Measurements from ENCODE around the gene HTR6.

Gene HTR6

DNA sequence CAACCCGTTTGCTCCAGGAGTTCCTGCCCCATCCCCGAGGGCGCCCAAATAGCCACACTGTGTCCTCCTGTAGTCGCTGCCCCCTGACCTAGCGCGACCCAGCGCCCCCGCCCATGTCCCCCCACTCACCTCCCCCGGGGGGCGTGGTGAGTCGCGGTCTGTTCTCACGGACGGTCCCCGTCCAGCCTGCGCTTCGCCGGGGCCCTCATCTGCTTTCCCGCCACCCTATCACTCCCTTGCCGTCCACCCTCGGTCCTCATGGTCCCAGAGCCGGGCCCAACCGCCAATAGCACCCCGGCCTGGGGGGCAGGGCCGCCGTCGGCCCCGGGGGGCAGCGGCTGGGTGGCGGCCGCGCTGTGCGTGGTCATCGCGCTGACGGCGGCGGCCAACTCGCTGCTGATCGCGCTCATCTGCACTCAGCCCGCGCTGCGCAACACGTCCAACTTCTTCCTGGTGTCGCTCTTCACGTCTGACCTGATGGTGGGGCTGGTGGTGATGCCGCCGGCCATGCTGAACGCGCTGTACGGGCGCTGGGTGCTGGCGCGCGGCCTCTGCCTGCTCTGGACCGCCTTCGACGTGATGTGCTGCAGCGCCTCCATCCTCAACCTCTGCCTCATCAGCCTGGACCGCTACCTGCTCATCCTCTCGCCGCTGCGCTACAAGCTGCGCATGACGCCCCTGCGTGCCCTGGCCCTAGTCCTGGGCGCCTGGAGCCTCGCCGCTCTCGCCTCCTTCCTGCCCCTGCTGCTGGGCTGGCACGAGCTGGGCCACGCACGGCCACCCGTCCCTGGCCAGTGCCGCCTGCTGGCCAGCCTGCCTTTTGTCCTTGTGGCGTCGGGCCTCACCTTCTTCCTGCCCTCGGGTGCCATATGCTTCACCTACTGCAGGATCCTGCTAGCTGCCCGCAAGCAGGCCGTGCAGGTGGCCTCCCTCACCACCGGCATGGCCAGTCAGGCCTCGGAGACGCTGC is 1.1 kb downstream of the HTR6 start:
- in situ Hi-C loops (cut with MboI; ENCODE audit: low sequenced_read_pairs, unreplicated experiment): no loop called here
- TF ChIP-seq, protein P1, sequence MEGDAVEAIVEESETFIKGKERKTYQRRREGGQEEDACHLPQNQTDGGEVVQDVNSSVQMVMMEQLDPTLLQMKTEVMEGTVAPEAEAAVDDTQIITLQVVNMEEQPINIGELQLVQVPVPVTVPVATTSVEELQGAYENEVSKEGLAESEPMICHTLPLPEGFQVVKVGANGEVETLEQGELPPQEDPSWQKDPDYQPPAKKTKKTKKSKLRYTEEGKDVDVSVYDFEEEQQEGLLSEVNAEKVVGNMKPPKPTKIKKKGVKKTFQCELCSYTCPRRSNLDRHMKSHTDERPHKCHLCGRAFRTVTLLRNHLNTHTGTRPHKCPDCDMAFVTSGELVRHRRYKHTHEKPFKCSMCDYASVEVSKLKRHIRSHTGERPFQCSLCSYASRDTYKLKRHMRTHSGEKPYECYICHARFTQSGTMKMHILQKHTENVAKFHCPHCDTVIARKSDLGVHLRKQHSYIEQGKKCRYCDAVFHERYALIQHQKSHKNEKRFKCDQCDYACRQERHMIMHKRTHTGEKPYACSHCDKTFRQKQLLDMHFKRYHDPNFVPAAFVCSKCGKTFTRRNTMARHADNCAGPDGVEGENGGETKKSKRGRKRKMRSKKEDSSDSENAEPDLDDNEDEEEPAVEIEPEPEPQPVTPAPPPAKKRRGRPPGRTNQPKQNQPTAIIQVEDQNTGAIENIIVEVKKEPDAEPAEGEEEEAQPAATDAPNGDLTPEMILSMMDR (IDR thresholded peaks at IDR 0.05; ENCODE audit: borderline replicate concordance, control extremely low read depth, extremely low read depth, insufficient read depth, missing control alignments): no peak
- DNase-seq (ENCODE audit: low spot score): no peak

DNA sequence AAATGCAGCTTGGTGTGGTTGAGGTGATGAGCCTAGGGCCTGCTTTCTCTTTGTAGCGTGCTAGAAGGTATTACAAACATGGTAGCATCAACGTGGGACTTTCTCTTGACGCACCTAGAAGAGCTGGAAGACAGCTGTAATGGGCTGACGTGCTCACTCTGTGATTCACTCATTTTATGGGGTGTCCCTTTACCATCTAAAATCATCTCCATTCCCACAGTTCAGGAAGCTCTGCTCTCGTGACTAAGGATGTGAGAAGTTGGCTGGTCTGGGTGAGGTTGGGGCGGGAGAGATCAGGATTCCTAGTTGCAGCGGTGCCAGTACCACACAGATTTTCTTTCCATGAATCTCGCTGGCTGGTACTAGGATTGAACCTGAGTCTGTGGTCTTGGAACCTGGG is 4.2 kb downstream of the HTR6 start:
- in situ Hi-C loops (cut with MboI; ENCODE audit: low sequenced_read_pairs, unreplicated experiment): no loop called here
- TF ChIP-seq, protein P1 (IDR thresholded peaks at IDR 0.05; ENCODE audit: borderline replicate concordance, control extremely low read depth, extremely low read depth, insufficient read depth, missing control alignments): no peak
- no peak for DNase-seq (ENCODE audit: low spot score)

DNA sequence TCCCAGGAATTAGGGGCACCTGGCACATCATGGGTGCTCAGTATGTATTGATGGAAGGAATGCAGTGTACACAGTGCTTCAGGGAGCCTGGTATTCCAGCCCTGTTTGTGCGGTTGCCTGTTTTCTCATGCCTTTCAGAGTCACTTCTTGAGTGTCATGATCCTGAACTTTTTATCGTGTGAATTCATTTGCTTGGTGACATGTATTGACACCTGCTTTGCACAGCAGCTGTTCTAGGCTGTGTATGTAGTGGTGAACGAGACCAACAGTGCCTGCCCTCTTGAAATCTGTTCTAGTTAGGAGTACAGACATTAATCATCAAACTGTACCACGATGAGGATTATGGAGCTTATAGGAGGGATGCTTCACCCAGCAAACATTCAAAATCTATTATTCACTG is 6.1 kb downstream of the HTR6 start:
- no peak for DNase-seq (ENCODE audit: low spot score)
- TF ChIP-seq, protein P1 (IDR thresholded peaks at IDR 0.05; ENCODE audit: borderline replicate concordance, control extremely low read depth, extremely low read depth, insufficient read depth, missing control alignments): no peak
- in situ Hi-C loops (cut with MboI; ENCODE audit: low sequenced_read_pairs, unreplicated experiment): no loop called here

DNA sequence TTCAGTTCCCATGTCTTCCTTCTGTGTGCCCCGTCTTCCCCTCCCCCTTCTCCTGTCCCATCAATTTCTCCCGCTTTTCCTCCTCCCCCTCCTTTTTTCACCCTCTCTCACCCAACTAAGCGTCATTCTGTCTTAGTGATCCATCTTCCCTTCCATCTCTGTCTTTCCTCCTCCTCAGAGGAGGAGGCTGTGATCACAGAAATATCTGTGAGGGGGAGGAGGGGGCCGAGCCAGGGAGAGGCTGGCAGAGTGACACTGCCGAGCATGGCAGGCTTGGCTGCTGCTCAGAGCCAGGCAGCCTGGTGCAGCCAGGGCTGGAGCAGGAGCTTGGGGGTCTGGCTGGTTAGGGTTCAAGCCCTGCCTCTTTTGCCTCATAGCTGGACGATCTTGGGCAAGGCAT is 7.6 kb downstream of the HTR6 start:
- DNase-seq (ENCODE audit: low spot score): no peak
- TF ChIP-seq, protein P1 (IDR thresholded peaks at IDR 0.05; ENCODE audit: borderline replicate concordance, control extremely low read depth, extremely low read depth, insufficient read depth, missing control alignments): no peak
- in situ Hi-C loops (cut with MboI; ENCODE audit: low sequenced_read_pairs, unreplicated experiment): no loop called here

DNA sequence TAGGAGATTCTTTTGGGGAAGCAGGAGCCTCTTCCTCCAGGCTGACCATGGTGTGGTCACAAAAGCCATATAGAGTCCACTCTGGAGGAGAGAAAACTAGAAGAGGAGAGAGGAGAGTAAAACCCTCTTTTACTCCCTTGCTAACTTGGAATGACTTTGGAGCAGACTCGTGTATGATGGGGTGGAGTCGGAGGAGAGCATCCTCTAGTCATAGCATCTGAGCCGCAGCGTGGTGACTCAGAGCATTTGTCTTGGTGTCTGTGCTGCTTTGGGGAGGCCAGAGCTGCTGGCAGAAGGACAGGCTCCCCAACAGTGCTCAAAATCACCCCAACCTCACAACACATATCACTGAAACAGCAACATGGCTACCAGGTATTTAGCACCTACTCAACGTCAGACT is 11.1 kb downstream of the HTR6 start:
- in situ Hi-C loops (cut with MboI; ENCODE audit: low sequenced_read_pairs, unreplicated experiment): no loop called here
- no peak for DNase-seq (ENCODE audit: low spot score)

DNA sequence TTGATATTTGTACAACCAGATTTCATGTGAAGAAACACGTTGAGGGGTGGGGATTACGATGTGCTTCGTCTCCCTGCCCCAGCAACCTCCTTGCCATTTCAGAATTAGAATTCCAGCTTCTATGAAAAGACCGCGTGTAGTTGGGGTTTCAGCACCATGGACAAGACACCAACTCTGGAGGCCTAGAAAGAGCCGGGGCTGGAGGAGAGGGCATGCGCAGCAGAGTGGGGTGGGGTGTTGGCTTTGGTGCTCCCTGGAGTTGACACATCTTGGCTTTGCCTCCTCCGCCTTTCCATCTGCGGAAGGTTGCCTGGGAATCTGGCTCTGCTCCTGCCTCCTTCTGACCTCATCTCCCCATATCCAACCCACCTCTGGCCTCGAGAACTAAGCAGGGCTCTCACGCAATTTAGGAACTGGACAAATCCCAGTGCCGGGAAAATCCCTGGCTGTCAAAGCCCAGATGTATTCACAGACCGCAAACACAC is 11.8 kb downstream of the HTR6 start:
- TF ChIP-seq, protein P1 (IDR thresholded peaks at IDR 0.05; ENCODE audit: borderline replicate concordance, control extremely low read depth, extremely low read depth, insufficient read depth, missing control alignments): no peak
- peak; percentile 67 for DNase-seq (ENCODE audit: low spot score)
- in situ Hi-C loops (cut with MboI; ENCODE audit: low sequenced_read_pairs, unreplicated experiment): no loop called here

More for the DNA sequence above, 11.1 kb downstream of the HTR6 start:
- TF ChIP-seq, protein P1 (IDR thresholded peaks at IDR 0.05; ENCODE audit: borderline replicate concordance, control extremely low read depth, extremely low read depth, insufficient read depth, missing control alignments): no peak
